HepG2 (cell line): ENCODE measurements around the gene ITGB5. TPM values are rescaled to one million over a fixed set of nuclear protein-coding genes. Genes with fewer than 3 reads are reported as not detected.

Source experiments
- ATAC-seq: fragments of 200-7000 bp; cut with Tn5 transposase; 3 replicates; pipeline ENCODE4 v1.9.1; 2020; ENCODE audit warnings: mild to moderate bottlenecking, moderate library complexity
- BruUV-seq: library from RNA; stranded (reverse); fragments of 400-500 nt; replicated peaks from 2 replicates; lab custom pipeline; 2021; lab: Mats Ljungman, UMichigan
- CTCF ChIA-PET: fragments of 300-600 bp; formaldehyde crosslinking; extraction: SDS; loops from one replicate; lab custom pipeline; 2021; ENCODE audit warnings: low total read pairs, inconsistent platforms, low intra/inter-chr PET ratio; lab: Yijun Ruan, JAX
- POLR2A ChIA-PET: fragments of 350-600 bp; sonication (Branson Sonifier 250); formaldehyde crosslinking; loops from one replicate; lab custom pipeline; 2020; ENCODE audit warnings: antibody characterized with exemption, inconsistent platforms; lab: Yijun Ruan, JAX
- DNase-seq: peaks from one replicate; pipeline ENCODE4 v3.0.0-alpha.2; 2015; ENCODE audit warnings: low spot score
- FAIRE-seq: peaks from 3 replicates; lab custom pipeline; 2011; peaks lifted over from hg19 to GRCh38; lab: Jason Lieb, UNC
- H2AFZ ChIP-seq: one replicate; pipeline ENCODE4 v1.6.1; 2011; ENCODE audit warnings: low read length, inconsistent platforms
- H3K27ac ChIP-seq: fragments of 300-600 bp; 3 replicates; pipeline ENCODE4 v1.8.0; 2011; ENCODE audit warnings: mixed run types, mild to moderate bottlenecking, mixed read lengths, low read length, inconsistent platforms; ENCODE audit not compliant: insufficient read depth; ENCODE audit errors: extremely low read length
- H3K27me3 ChIP-seq, 2 experiments: fragments of 200-600 bp in 1 of 2; 2 replicates in 1 of 2; 3 replicates in 1 of 2; pipeline versions ENCODE4 v1.6.0 to v1.8.0; 2011; ENCODE audit warnings: low read length in 2 of 2, mild to moderate bottlenecking in 2 of 2, moderate library complexity in 2 of 2, inconsistent platforms in 1 of 2; ENCODE audit not compliant: insufficient read depth in 2 of 2, control insufficient read depth in 1 of 2
- H3K36me3 ChIP-seq, 2 experiments: fragments of 200-600 bp in 1 of 2; replicated peaks in 1 of 2; 2 replicates in 1 of 2; 3 replicates in 1 of 2; pipeline versions ENCODE4 v1.5.1 to v1.8.0; 2011; ENCODE audit warnings: low read length in 2 of 2, inconsistent platforms in 1 of 2; ENCODE audit not compliant: insufficient read depth in 2 of 2, control insufficient read depth in 1 of 2
- H3K4me1 ChIP-seq: 2 replicates; pipeline ENCODE4 v1.5.1; 2012; ENCODE audit warnings: low read length, inconsistent platforms; ENCODE audit not compliant: insufficient read depth
- H3K4me2 ChIP-seq: 2 replicates; pipeline ENCODE4 v1.6.0; 2011; ENCODE audit warnings: low read depth, low read length, inconsistent platforms
- H3K4me3 ChIP-seq, 3 experiments: fragments of 200-600 bp in 1 of 3; sonication (generic), shearing (Covaris generic) in 1 of 3; replicated peaks in 1 of 3; 2 replicates each; pipeline ENCODE4 v1.5.1; 2011 to 2016; ENCODE audit warnings: low read length in 3 of 3, inconsistent platforms in 2 of 3, low read depth in 2 of 3, mild to moderate bottlenecking in 2 of 3, control low read depth in 1 of 3, mixed read lengths in 1 of 3; ENCODE audit not compliant: insufficient read depth in 1 of 3
- H3K79me2 ChIP-seq: one replicate; pipeline ENCODE4 v1.6.1; 2011; ENCODE audit warnings: low read length, inconsistent platforms; ENCODE audit not compliant: insufficient read depth
- H3K9ac ChIP-seq: 2 replicates; pipeline ENCODE4 v1.6.0; 2011; ENCODE audit warnings: mild to moderate bottlenecking, low read depth, low read length, inconsistent platforms; ENCODE audit not compliant: insufficient read depth
- H3K9me3 ChIP-seq: 2 replicates; pipeline ENCODE4 v1.5.1; 2012; ENCODE audit warnings: mild to moderate bottlenecking, low read length
- H4K20me1 ChIP-seq: 2 replicates; pipeline ENCODE4 v1.6.0; 2011; ENCODE audit warnings: inconsistent platforms, mild to moderate bottlenecking, low read length, moderate library complexity; ENCODE audit not compliant: insufficient read depth
- KLF15 ChIP-seq: sonication (generic); formaldehyde crosslinking; IDR thresholded peaks from 2 replicates; pipeline ENCODE4 v1.8.1; 2023; ENCODE audit warnings: borderline replicate concordance, mild to moderate bottlenecking, inconsistent platforms, missing genetic modification reagents, mixed read lengths
- MAF1 ChIP-seq: sonication (generic); formaldehyde crosslinking; IDR thresholded peaks from 2 replicates; pipeline ENCODE4 v1.5.0; 2020; ENCODE audit warnings: missing genetic modification reagents, borderline replicate concordance
- MYPOP ChIP-seq: sonication (generic); formaldehyde crosslinking; IDR thresholded peaks from 2 replicates; pipeline ENCODE4 v1.8.1; 2023; ENCODE audit warnings: mild to moderate bottlenecking, moderate library complexity, missing genetic modification reagents
- PHB2 ChIP-seq: fragments of 450-650 bp; IDR thresholded peaks from 2 replicates; pipeline ENCODE4 v1.6.1; 2018; ENCODE audit not compliant: partially characterized antibody
- RBM39 ChIP-seq: fragments of 200-400 bp; formaldehyde crosslinking; IDR thresholded peaks from one replicate; pipeline ENCODE4 v1.6.1; 2018; ENCODE audit warnings: antibody characterized with exemption, mild to moderate bottlenecking, low read depth, low read length; ENCODE audit not compliant: poor library complexity, severe bottlenecking
- RXRB ChIP-seq: IDR thresholded peaks from 2 replicates; pipeline ENCODE4 v1.6.1; 2016; ENCODE audit warnings: borderline replicate concordance, missing genetic modification reagents, missing compliant biosample characterization
- SNRNP70 ChIP-seq: fragments of 200-400 bp; formaldehyde crosslinking; IDR thresholded peaks from 2 replicates; pipeline ENCODE4 v1.6.1; 2017; ENCODE audit warnings: mild to moderate bottlenecking, low read depth, low read length, moderate library complexity
- TOPORS ChIP-seq: sonication (generic); formaldehyde crosslinking; IDR thresholded peaks from 2 replicates; pipeline ENCODE4 v1.8.0; 2023; ENCODE audit warnings: mild to moderate bottlenecking, missing genetic modification reagents
- ZNF138 ChIP-seq: sonication (generic); formaldehyde crosslinking; IDR thresholded peaks from 2 replicates; pipeline ENCODE4 v1.5.0; 2020; ENCODE audit warnings: mild to moderate bottlenecking, low read depth, missing genetic modification reagents
- ZNF143 ChIP-seq: sonication (generic); formaldehyde crosslinking; IDR thresholded peaks from 2 replicates; pipeline ENCODE4 v1.4.0; 2020; ENCODE audit warnings: missing genetic modification reagents
- ZNF329 ChIP-seq: sonication (generic); formaldehyde crosslinking; IDR thresholded peaks from 2 replicates; pipeline ENCODE4 v1.9.0; 2021; ENCODE audit warnings: low read depth, mild to moderate bottlenecking, missing genetic modification reagents
- ZNF563 ChIP-seq: sonication (generic); formaldehyde crosslinking; IDR thresholded peaks from 2 replicates; pipeline ENCODE4 v1.8.0; 2022; ENCODE audit warnings: mild to moderate bottlenecking, moderate library complexity, missing genetic modification reagents
- ZNF569 ChIP-seq: sonication (generic); formaldehyde crosslinking; IDR thresholded peaks from 2 replicates; pipeline ENCODE4 v1.5.0; 2020; ENCODE audit warnings: mild to moderate bottlenecking, missing genetic modification reagents, moderate library complexity, borderline replicate concordance
- ZNF619 ChIP-seq: sonication (generic); formaldehyde crosslinking; IDR thresholded peaks from 2 replicates; pipeline ENCODE4 v1.4.0; 2020; ENCODE audit warnings: mild to moderate bottlenecking, missing genetic modification reagents
- ZXDC ChIP-seq: sonication (generic); formaldehyde crosslinking; IDR thresholded peaks from 2 replicates; pipeline ENCODE4 v1.5.0; 2020; ENCODE audit warnings: mild to moderate bottlenecking, missing genetic modification reagents
- WGBS: methylation state at CpG from one replicate; pipeline ENCODE4 v1.1.6; 2017; ENCODE audit warnings: low lambda C conversion rate; 5-methylcytosine and 5-hydroxymethylcytosine counted together
- in situ Hi-C: cut with HindIII; loops from 2 replicates; pipeline ENCODE4 v1.10.0; 2017; ENCODE audit warnings: low pct_unique_long_range_greater_than_20kb; ENCODE audit not compliant: extremely low pct_ligation_motif_present
- intact Hi-C: fragments of 100-400 bp; cut with micrococcal nuclease; formaldehyde crosslinking; loops from one replicate; pipeline ENCODE4 v1.10.0; 2022; ENCODE audit not compliant: unreplicated experiment
- polyA plus RNA-seq, 8 experiments: library from polyadenylated mRNA; depleted of rRNA in 3 of 8; stranded (reverse) in 7 of 8; unstranded in 1 of 8; fragments of >200 nt; fragmentation: Illumina TruSeq in 4 of 8; extraction: Trizol in 4 of 8; gene quantifications; 2 replicates each; pipeline versions ENCODE4 v1.2.1 to v1.2.3, GENCODE V29; 2011 to 2016; ENCODE audit warnings: low read depth in 4 of 8, missing spikeins in 1 of 8, mixed read lengths in 1 of 8; ENCODE audit not compliant: insufficient read depth in 1 of 8
- total RNA-seq, 5 experiments: library from RNA; depleted of rRNA; stranded (reverse); fragments of >200 nt; fragmentation: Illumina TruSeq; extraction: Trizol; gene quantifications; 2 replicates each; pipeline ENCODE4 v1.2.3, GENCODE V29; 2016; ENCODE audit warnings: low read depth in 1 of 5
- TF ChIP-seq, protein P1 (sequence below): sonication (generic); formaldehyde crosslinking; IDR thresholded peaks from 2 replicates; pipeline ENCODE4 v1.9.0; 2021; ENCODE audit warnings: missing genetic modification reagents, borderline replicate concordance

ITGB5 gene
- total and polyA plus RNA-seq, 2 of the 13 experiments (the other 11 are each of a cell fraction or from before 2014, with no cell fraction given) = 74.1 to 343 TPM

DNA sequence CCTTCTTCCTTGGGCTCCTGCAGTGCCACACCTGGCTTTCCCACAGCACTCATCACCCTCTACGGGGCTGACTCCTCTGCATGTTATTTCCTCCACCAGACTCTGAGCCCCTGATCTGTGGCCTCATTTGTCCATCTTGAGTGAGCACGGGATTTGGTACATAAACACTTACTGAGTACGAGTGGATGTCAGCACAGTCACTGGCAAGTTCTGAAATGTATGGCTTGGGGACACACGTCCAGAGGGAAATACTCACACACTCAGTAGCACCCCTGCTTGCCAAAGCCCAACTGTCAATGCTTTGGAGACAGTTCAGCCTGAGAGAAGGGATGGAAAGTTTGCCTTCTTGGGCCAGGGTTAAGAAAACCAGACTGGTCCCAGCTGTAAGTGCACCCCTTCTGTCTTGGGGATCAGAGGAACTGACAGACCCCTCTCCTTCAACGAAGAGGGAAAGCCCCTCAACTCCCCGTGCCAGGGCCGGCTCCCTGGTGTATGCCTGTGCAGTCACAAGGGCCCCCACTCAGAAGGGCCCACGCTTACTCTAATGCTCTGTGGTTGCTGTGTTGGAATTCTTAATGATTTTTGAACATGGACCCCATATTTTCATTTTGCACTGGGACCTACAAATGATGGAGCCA, 85.0 kb downstream of the ITGB5 start:
- Histone ChIP-seq H3K36me3 (peaks cover 21 to 53% of the 10 kb centered on the region in 2 experiments), H3K27ac (no peak overlapping the region), H3K9me3 (no peaks in the 10 kb centered on the region), H3K4me3 (no peak overlapping the region), H3K9ac (no peak overlapping the region), H3K79me2 (no peaks in the 10 kb centered on the region), H3K27me3 (no peaks in the 10 kb centered on the region), H2AFZ (no peak overlapping the region), H4K20me1 (no peaks in the 10 kb centered on the region), H3K4me1 (no peaks in the 10 kb centered on the region), H3K4me2 (no peak overlapping the region)
- no peak for DNase-seq
- POLR2A ChIA-PET = no interaction called here
- in situ Hi-C loops (no loop called here), intact Hi-C loops (no loop called here)
- no peak for FAIRE-seq
- no peak for ATAC-seq
- TF ChIP-seq MAF1 (CRISPR knock-in tag) = no peak
- TF ChIP-seq ZNF569 (CRISPR knock-in tag) = no peak
- TF ChIP-seq TOPORS = no peak
- TF ChIP-seq RBM39 = no peak
- TF ChIP-seq PHB2 = no peak
- no peak for TF ChIP-seq RXRB
- no peak for TF ChIP-seq ZXDC (CRISPR knock-in tag)
- no peak for TF ChIP-seq MYPOP
- no peak for TF ChIP-seq ZNF143 (CRISPR knock-in tag)
- no peak for TF ChIP-seq ZNF329
- TF ChIP-seq KLF15 (CRISPR knock-in tag) = no peak
- no peak for TF ChIP-seq SNRNP70
- TF ChIP-seq ZNF138 (CRISPR knock-in tag) = no peak
- no peak for TF ChIP-seq ZNF619 (CRISPR knock-in tag)
- no peak for TF ChIP-seq ZNF563 (CRISPR knock-in tag)
- TF ChIP-seq, protein P1, sequence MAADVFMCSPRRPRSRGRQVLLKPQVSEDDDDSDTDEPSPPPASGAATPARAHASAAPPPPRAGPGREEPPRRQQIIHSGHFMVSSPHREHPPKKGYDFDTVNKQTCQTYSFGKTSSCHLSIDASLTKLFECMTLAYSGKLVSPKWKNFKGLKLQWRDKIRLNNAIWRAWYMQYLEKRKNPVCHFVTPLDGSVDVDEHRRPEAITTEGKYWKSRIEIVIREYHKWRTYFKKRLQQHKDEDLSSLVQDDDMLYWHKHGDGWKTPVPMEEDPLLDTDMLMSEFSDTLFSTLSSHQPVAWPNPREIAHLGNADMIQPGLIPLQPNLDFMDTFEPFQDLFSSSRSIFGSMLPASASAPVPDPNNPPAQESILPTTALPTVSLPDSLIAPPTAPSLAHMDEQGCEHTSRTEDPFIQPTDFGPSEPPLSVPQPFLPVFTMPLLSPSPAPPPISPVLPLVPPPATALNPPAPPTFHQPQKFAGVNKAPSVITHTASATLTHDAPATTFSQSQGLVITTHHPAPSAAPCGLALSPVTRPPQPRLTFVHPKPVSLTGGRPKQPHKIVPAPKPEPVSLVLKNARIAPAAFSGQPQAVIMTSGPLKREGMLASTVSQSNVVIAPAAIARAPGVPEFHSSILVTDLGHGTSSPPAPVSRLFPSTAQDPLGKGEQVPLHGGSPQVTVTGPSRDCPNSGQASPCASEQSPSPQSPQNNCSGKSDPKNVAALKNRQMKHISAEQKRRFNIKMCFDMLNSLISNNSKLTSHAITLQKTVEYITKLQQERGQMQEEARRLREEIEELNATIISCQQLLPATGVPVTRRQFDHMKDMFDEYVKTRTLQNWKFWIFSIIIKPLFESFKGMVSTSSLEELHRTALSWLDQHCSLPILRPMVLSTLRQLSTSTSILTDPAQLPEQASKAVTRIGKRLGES = no peak
- no TSS peak for BruUV-seq
- CTCF ChIA-PET = no interaction called here
- 97% methylated on average over 8 of the region's 8 CpGs for WGBS
